RWPE2 (cell line): Measurements from ENCODE around the gene TAF1D.

Source experiments
- ATAC-seq: fragments of 200-7000 bp; cut with Tn5 transposase; 3 replicates; pipeline ENCODE4 v1.9.1; 2021; ENCODE audit warnings: low read depth
- DNase-seq: peaks from one replicate; pipeline ENCODE4 v3.0.0-alpha.2; 2020; ENCODE audit warnings: low spot score
- H3K27ac ChIP-seq: fragments of 450-650 bp; 2 replicates; pipeline ENCODE4 v1.5.1; 2017; ENCODE audit warnings: mild to moderate bottlenecking; ENCODE audit not compliant: poor library complexity, severe bottlenecking
- H3K27me3 ChIP-seq: fragments of 250-450 bp; sonication (Bioruptor Pico); 2 replicates; pipeline ENCODE4 v1.5.1; 2021; ENCODE audit warnings: mild to moderate bottlenecking, moderate library complexity; ENCODE audit not compliant: insufficient read depth, poor library complexity, severe bottlenecking
- H3K36me3 ChIP-seq: fragments of 250-450 bp; sonication (Bioruptor Pico); 2 replicates; pipeline ENCODE4 v1.5.1; 2020; ENCODE audit warnings: low read depth, mild to moderate bottlenecking, moderate library complexity
- H3K4me1 ChIP-seq: fragments of 250-450 bp; sonication (Bioruptor Pico); 2 replicates; pipeline ENCODE4 v1.5.1; 2021; ENCODE audit warnings: mild to moderate bottlenecking, moderate library complexity; ENCODE audit not compliant: insufficient read depth, poor library complexity, severe bottlenecking
- H3K4me3 ChIP-seq: fragments of 250-450 bp; sonication (Bioruptor Pico); 2 replicates; pipeline ENCODE4 v1.5.1; 2021; ENCODE audit warnings: mild to moderate bottlenecking, moderate library complexity; ENCODE audit not compliant: severe bottlenecking
- H3K9me3 ChIP-seq: fragments of 250-450 bp; sonication (Bioruptor Pico); 2 replicates; pipeline ENCODE4 v1.5.1; 2021; ENCODE audit warnings: mild to moderate bottlenecking, moderate library complexity; ENCODE audit not compliant: severe bottlenecking
- CTCF ChIP-seq: fragments of 450-650 bp; IDR thresholded peaks from one replicate; pipeline ENCODE4 v1.5.1; 2017; ENCODE audit warnings: mild to moderate bottlenecking, moderate library complexity; ENCODE audit not compliant: poor library complexity, severe bottlenecking

The TAF1D gene

GRCh38 chr11:93728792-93729128, 12.5 kb downstream of the TAF1D start:
- DNase-seq: no peak
- Histone ChIP-seq H3K27ac (no peak overlapping the region), H3K4me1 (no peaks in the 10 kb centered on the region), H3K36me3 (peaks cover 100% of the 10 kb centered on the region), H3K4me3 (no peak overlapping the region), H3K9me3 (no peaks in the 10 kb centered on the region), H3K27me3 (no peaks in the 10 kb centered on the region)
- ATAC-seq: peak; percentile 16
- TF ChIP-seq CTCF: no peak

DNA sequence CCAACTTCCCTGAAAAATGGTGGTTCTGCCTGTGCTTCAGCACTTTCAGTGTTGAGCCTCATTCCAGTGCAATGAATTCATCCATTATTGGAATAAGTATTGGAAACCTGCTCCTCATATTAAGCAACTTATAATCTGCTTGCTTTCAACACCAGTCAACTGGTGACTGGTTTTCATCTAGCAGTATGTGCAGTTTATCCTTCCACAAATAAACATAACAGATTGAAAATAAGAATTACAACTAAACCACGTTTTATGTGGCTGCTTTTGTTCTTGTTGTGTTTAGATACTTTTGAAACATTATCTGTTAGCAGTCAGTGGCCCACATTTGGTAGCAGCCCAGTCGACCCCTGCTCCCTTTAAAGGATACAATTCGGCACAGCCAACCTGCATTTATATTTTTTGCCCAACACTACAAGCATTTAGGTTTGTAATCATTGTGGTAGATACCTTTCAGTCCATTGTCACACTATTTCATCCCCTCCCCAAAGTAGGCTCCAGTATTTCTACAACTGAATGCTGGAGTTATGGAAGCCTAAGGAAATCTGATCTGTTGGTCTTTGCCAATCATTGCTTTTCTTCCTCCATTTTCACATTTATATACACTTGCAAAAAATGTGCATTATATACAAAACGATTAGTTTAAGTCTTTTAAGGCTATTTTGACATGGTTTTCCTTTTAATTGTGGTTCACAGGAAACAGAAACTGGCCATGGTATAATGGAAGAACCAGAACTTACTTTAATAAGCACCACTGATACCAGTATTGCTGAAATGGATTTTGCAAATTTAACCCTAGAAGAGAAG, 13.1 kb downstream of the TAF1D start:
- Histone ChIP-seq H3K27me3 (no peaks in the 10 kb centered on the region), H3K4me3 (no peak overlapping the region), H3K36me3 (peaks cover 100% of the 10 kb centered on the region), H3K4me1 (no peaks in the 10 kb centered on the region), H3K27ac (no peak overlapping the region), H3K9me3 (no peaks in the 10 kb centered on the region)
- peak; percentile 18 for ATAC-seq
- TF ChIP-seq CTCF: no peak
- DNase-seq: no peak

- Histone ChIP-seq H3K4me3 (no peak overlapping the region), H3K27me3 (no peaks in the 10 kb centered on the region), H3K4me1 (no peaks in the 10 kb centered on the region), H3K36me3 (peaks cover 94% of the 10 kb centered on the region), H3K27ac (no peak overlapping the region), H3K9me3 (no peaks in the 10 kb centered on the region)
- ATAC-seq (no peak), DNase-seq (no peak)
- TF ChIP-seq CTCF: no peak
Observed at GRCh38 chr11:93724089-93724488, 17.2 kb downstream of the TAF1D start.

DNA sequence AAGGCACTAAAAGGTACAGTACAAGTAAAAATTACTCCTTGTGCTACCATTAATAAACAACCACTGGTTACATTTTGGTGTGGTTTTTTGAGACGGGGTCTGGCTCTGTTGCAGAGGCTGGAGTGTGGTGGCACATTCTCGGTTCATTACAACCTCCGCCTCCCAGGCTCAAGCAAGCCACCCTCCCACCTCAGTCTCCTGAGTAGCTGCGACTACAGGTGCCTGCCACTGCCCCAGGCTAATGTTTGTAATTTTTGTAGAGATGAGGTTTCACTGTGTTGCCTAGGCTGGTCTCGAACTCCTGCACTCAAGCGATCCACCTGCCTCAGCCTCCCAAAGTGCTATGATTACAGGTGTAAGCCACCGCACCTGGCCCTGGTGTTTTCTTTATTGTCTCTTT, 20.8 kb downstream of the TAF1D start:
- no peak for TF ChIP-seq CTCF
- H3K9me3 ChIP-seq: no peaks in the 10 kb centered on the region
- DNase-seq: no peak
- H3K4me3 ChIP-seq: no peak overlapping the region
- no peak overlapping the region for H3K27ac ChIP-seq
- H3K27me3 ChIP-seq: no peaks in the 10 kb centered on the region
- peaks cover 73% of the 10 kb centered on the region for H3K36me3 ChIP-seq
- no peaks in the 10 kb centered on the region for H3K4me1 ChIP-seq
- ATAC-seq: no peak

- Histone ChIP-seq H3K27ac (no peak overlapping the region), H3K36me3 (peaks cover 71% of the 10 kb centered on the region), H3K4me3 (no peak overlapping the region), H3K9me3 (no peaks in the 10 kb centered on the region), H3K4me1 (no peaks in the 10 kb centered on the region), H3K27me3 (no peaks in the 10 kb centered on the region)
- DNase-seq (no peak), ATAC-seq (no peak)
- no peak for TF ChIP-seq CTCF
Observed at GRCh38 chr11:93719310-93719709, 22.0 kb downstream of the TAF1D start.
